HG02852 (cell line): ENCODE measurements around the gene SLC9A4.
A peak's percentile ranks its signal among the peaks of the same experiment; 100 is the strongest.

Experiments used
- ATAC-seq: cut with Tn5 transposase; IDR thresholded peaks from one replicate; pipeline ENCODE4 v1.9.1; 2021; ENCODE audit warnings: mild to moderate bottlenecking, moderate library complexity; ENCODE audit not compliant: unreplicated experiment

The SLC9A4 gene, protein sequence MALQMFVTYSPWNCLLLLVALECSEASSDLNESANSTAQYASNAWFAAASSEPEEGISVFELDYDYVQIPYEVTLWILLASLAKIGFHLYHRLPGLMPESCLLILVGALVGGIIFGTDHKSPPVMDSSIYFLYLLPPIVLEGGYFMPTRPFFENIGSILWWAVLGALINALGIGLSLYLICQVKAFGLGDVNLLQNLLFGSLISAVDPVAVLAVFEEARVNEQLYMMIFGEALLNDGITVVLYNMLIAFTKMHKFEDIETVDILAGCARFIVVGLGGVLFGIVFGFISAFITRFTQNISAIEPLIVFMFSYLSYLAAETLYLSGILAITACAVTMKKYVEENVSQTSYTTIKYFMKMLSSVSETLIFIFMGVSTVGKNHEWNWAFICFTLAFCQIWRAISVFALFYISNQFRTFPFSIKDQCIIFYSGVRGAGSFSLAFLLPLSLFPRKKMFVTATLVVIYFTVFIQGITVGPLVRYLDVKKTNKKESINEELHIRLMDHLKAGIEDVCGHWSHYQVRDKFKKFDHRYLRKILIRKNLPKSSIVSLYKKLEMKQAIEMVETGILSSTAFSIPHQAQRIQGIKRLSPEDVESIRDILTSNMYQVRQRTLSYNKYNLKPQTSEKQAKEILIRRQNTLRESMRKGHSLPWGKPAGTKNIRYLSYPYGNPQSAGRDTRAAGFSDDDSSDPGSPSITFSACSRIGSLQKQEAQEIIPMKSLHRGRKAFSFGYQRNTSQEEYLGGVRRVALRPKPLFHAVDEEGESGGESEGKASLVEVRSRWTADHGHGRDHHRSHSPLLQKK

GRCh38 chr2:102473020-102473419 lies at the start of gene SLC9A4:
SLC9A4 (plus strand) TSS chr2:102473226; CDS start chr2:102473760, 534 bp downstream.
- peak; percentile 74 for ATAC-seq

- no peak for ATAC-seq
Observed at GRCh38 chr2:102423368-102423767, 49.7 kb upstream of the SLC9A4 start.

- ATAC-seq: peak; percentile 94
Observed at GRCh38 chr2:102424754-102425153, 48.3 kb upstream of the SLC9A4 start.

GRCh38 chr2:102425441-102426132 lies 47.4 kb upstream of the SLC9A4 start:
- ATAC-seq: no peak

- ATAC-seq: no peak
Observed at GRCh38 chr2:102427249-102427648, 45.8 kb upstream of the SLC9A4 start.

- no peak for ATAC-seq
Observed at GRCh38 chr2:102428573-102428972, 44.5 kb upstream of the SLC9A4 start.

- ATAC-seq: no peak
Observed at GRCh38 chr2:102432386-102432785, 40.6 kb upstream of the SLC9A4 start.

DNA sequence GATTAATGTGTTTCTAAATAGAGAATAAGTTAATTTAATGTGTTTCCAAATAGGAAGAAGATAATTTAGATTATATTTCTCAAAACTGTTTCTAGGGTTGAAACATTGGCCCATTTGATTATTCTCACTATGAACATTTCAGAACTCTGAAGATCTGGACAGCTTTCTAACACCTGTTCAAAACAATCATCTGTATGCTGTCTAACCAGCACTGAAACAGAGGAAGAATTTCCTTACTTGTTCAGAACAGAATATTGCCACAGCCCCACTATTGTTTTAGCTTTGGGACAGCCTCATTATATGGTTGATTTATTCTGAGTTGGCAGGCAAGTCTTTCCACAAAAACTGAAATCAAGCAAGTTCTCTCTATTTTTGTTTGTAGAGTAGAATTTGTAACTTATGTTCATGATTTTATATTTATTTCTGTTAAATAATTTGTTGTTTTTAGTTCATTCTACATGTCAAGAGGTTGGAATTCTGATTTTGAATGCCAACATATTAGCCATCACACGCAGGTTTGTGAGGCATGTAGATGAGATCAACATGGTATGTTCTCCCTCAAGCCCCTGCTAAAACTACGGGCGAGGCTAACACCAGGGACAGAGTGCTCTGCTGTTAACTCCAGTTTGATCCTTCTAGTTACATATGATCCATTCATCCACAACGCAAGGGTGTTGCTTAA lies 38.9 kb upstream of the SLC9A4 start:
- ATAC-seq: no peak

GRCh38 chr2:102434655-102435381 lies 38.2 kb upstream of the SLC9A4 start:
- peak; percentile 39 for ATAC-seq

GRCh38 chr2:102435741-102436140 lies 37.3 kb upstream of the SLC9A4 start:
- ATAC-seq: no peak

DNA sequence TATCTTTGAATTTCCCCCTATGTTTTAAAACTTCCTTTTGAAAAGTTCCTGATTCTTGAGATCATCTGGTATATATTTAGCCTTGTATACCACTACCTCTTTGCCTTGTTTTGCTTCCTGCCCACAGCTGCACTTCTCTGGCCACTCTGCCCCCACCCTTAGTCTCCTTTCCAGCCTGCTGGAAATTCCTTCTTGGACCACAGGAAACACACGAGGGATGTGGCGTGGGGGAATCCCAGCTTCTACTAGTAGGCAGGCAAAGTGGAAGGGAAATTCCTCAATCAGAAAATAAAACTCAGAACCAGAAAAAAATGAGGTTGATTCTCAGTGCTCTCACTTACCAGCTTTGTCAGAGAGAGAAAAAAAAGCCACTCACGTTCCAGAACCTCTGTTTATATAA lies 36.7 kb upstream of the SLC9A4 start:
- peak; percentile 40 for ATAC-seq

DNA sequence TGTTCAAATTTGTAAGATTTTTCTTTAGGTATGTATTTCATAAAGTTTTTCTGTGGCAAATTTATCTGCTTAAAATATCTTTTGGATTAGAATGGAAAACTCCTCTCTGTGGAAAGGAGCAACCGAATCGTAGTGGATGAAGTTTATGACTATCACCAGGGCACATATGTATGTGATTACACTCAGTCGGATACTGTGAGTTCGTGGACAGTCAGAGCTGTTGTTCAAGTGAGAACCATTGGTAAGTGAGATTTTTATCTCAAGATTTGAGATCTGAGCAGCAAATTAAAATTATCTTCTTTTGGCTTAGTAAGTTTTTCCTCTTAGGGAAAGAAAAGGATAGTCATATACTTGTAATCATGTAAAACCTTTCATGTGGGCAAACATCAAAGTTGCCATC lies 35.9 kb upstream of the SLC9A4 start:
- no peak for ATAC-seq

- no peak for ATAC-seq
Observed at GRCh38 chr2:102438111-102438510, 34.9 kb upstream of the SLC9A4 start.

DNA sequence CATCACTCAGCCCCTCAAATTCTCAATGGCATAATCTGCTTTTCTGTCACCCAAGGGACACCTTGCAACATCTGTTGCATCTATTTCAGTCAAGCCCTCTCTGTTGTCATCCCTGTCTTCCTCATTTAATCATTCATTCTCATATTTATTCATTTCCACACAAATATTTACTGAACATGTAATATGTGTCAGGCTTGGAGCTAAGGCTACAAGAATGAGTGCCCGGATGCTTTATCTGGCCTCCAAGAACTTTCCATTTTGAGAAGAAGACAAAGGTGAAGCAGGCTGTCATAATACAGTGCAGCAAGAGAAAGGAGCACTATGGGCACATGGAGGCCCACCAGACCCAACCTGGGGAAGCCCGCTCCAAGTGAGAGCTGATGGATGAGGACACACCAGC lies 34.4 kb upstream of the SLC9A4 start:
- ATAC-seq: no peak

GRCh38 chr2:102439065-102439695 lies 33.8 kb upstream of the SLC9A4 start:
- ATAC-seq: no peak

DNA sequence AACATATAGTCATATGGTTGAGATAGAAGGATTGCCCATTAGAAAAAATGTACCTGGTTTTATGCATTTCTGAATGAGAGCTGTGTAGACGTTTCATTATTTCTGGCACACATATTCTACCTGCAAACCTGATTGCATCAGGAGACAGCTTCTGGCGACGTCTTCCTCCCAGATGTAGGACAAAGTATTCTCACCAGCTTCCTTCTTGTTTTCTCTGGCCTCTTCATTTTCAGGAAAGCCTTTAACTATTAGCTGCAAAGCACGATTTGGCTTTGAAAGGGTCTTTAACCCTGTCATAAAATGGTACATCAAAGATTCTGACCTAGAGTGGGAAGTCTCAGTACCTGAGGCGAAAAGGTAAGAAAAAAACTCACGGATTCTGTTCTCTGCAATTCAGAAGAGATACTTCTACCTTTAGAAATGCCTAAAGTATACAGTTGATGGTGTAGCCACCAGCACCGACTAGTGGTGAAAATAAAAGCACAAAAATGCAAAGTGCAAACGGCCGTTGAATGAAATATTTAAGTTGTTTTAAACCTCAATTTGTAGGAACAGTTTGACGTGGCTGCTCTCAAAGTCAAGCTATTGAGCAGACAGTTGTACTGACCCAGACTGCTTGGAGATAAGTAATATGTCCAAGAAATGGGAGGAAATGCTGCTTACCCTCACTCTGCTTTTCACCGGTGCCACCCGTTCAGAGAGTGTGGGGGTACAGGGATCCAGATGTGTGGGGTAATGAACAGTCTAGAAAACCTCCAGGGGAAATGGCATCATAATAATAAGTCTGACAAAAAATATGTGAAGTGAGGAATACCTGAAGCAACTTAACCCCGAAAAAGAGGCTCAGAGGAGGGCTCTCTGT lies 29.8 kb upstream of the SLC9A4 start:
- peak; percentile 59 for ATAC-seq

DNA sequence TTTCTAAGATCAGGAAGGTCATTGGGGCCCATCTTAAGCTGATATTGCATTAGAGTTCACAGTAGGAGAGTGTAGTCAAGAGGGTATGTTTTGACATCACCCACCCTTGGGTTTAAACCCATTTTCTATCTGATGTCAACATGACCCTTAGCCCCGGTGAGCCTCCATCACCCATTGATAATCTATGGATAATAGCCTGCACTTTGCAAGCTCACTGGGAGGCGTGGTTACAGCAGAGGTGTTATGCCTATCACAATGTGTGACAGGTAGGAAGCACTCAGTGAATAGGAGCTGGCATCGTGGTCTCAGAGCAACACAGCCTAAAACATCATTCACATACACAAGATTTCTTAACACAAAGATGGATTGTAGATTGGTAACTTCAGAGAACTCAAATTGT lies 28.8 kb upstream of the SLC9A4 start:
- no peak for ATAC-seq

DNA sequence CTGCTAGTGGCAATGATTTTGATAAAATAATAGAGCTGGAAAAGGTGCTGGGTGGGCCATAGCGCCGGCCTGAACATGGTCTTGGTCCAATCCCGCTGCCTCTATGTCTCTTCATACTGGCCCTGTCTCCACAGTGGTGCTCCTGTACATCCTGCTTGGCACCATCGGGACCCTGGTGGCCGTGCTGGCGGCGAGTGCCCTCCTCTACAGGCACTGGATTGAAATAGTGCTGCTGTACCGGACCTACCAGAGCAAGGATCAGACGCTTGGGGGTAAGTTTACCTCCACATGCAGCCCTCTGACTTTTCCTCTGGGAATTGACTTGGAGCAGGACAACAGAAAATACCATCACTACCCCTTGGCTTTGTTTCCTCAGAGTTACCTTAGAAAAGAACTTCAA lies 26.1 kb upstream of the SLC9A4 start:
- ATAC-seq: no peak
